Astrocyte (in vitro differentiated cells and primary cell): ENCODE measurements around the gene USP15. TPM values are rescaled to one million over a fixed set of nuclear protein-coding genes. Genes with fewer than 3 reads are reported as not detected.
"Not testable (repeated sequence)": the region's sequence is repeated elsewhere in the genome, so short reads cannot be mapped to it uniquely, and the experiment has no call there.

Experiments used
- DNase-seq: peaks from one replicate; pipeline ENCODE4 v3.0.0-alpha.2; 2010; ENCODE audit warnings: low read depth
- FAIRE-seq: peaks from 2 replicates; lab custom pipeline; 2011; peaks lifted over from hg19 to GRCh38; lab: Jason Lieb, UNC
- H2AFZ ChIP-seq: 2 replicates; pipeline ENCODE4 v1.6.0; 2012; ENCODE audit warnings: low read depth, low read length, inconsistent platforms
- H3K27ac ChIP-seq: 2 replicates; pipeline ENCODE4 v1.5.1; 2011; ENCODE audit warnings: low read depth, low read length, inconsistent platforms
- H3K27me3 ChIP-seq: 2 replicates; pipeline ENCODE4 v1.6.0; 2011; ENCODE audit warnings: low read length, inconsistent platforms; ENCODE audit not compliant: insufficient read depth
- H3K36me3 ChIP-seq: 2 replicates; pipeline ENCODE4 v1.5.1; 2011; ENCODE audit warnings: low read length, inconsistent platforms; ENCODE audit not compliant: insufficient read depth
- H3K4me1 ChIP-seq: 2 replicates; pipeline ENCODE4 v1.5.1; 2011; ENCODE audit warnings: low read length, inconsistent platforms; ENCODE audit not compliant: insufficient read depth
- H3K4me2 ChIP-seq: 2 replicates; pipeline ENCODE4 v1.6.0; 2012; ENCODE audit warnings: low read length, inconsistent platforms
- H3K4me3 ChIP-seq: 2 replicates; pipeline ENCODE4 v1.5.1; 2011; ENCODE audit warnings: low read depth, mild to moderate bottlenecking, low read length, inconsistent platforms; ENCODE audit not compliant: insufficient read depth
- H3K79me2 ChIP-seq: 2 replicates; pipeline ENCODE4 v1.6.0; 2012; ENCODE audit warnings: mild to moderate bottlenecking, low read length, inconsistent platforms; ENCODE audit not compliant: insufficient read depth
- H3K9ac ChIP-seq: 2 replicates; pipeline ENCODE4 v1.6.0; 2012; ENCODE audit warnings: mild to moderate bottlenecking, low read length, inconsistent platforms
- H3K9me3 ChIP-seq: 2 replicates; pipeline ENCODE4 v1.5.1; 2012; ENCODE audit warnings: low read depth, mild to moderate bottlenecking, low read length, inconsistent platforms; ENCODE audit not compliant: insufficient read depth
- H4K20me1 ChIP-seq: 2 replicates; pipeline ENCODE4 v1.6.0; 2012; ENCODE audit warnings: low read length, inconsistent platforms; ENCODE audit not compliant: insufficient read depth
- H3K27ac Mint-ChIP-seq: one replicate; pipeline ENCODE4 v1.8.0; 2021; ENCODE audit warnings: mild to moderate bottlenecking, mixed read lengths; ENCODE audit not compliant: unreplicated experiment
- H3K27me3 Mint-ChIP-seq: one replicate; pipeline ENCODE4 v1.8.0; 2021; ENCODE audit warnings: low read depth, mixed read lengths; ENCODE audit not compliant: unreplicated experiment
- H3K36me3 Mint-ChIP-seq: one replicate; pipeline ENCODE4 v1.8.0; 2021; ENCODE audit warnings: low read depth, mixed read lengths; ENCODE audit not compliant: unreplicated experiment
- H3K4me1 Mint-ChIP-seq: one replicate; pipeline ENCODE4 v1.8.0; 2021; ENCODE audit warnings: low read depth, mixed read lengths; ENCODE audit not compliant: unreplicated experiment
- H3K4me3 Mint-ChIP-seq: one replicate; pipeline ENCODE4 v1.8.0; 2021; ENCODE audit warnings: mild to moderate bottlenecking, moderate library complexity, mixed read lengths; ENCODE audit not compliant: unreplicated experiment
- H3K9me3 Mint-ChIP-seq: one replicate; pipeline ENCODE4 v1.8.0; 2021; ENCODE audit warnings: mild to moderate bottlenecking, mixed read lengths; ENCODE audit not compliant: unreplicated experiment
- EZH2 ChIP-seq: IDR thresholded peaks from 2 replicates; pipeline ENCODE4 v1.6.1; 2012; ENCODE audit warnings: mild to moderate bottlenecking, low read length, inconsistent platforms; ENCODE audit not compliant: insufficient read depth
- total RNA-seq: library from RNA; stranded (reverse); gene quantifications from 2 replicates; pipeline ENCODE4 v1.2.1, GENCODE V29; 2021
- TF ChIP-seq, protein P1 (sequence below): IDR thresholded peaks from 2 replicates; pipeline ENCODE4 v1.5.1; 2011; ENCODE audit warnings: low read depth, mild to moderate bottlenecking, inconsistent platforms, low read length, moderate library complexity; ENCODE audit not compliant: insufficient read depth

The USP15 gene
- total RNA-seq, 1 donor from 2014 or later: 81.9 TPM

DNA sequence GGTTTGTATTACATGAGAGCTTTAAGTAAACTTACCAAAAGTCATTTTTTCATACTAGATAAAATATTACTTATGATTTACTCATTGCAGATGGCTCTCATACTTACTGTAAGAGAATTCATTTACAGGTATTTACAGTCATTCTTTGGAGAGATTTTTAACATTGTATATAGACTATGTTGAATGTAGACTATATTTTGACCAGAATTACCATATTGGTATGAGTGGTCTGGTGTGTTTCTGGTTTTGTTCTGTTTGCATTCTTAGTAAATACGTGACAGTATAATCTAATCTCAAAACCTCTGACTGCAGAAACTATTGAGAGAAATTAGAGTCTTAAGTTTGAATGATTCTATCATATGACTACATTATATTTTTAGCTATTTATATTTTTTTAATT, 91.1 kb downstream of the USP15 start:
- H3K4me1 ChIP-seq: peaks cover 10% of the 10 kb centered on the region
- no peak overlapping the region for H3K27ac ChIP-seq
- TF ChIP-seq, protein P1, sequence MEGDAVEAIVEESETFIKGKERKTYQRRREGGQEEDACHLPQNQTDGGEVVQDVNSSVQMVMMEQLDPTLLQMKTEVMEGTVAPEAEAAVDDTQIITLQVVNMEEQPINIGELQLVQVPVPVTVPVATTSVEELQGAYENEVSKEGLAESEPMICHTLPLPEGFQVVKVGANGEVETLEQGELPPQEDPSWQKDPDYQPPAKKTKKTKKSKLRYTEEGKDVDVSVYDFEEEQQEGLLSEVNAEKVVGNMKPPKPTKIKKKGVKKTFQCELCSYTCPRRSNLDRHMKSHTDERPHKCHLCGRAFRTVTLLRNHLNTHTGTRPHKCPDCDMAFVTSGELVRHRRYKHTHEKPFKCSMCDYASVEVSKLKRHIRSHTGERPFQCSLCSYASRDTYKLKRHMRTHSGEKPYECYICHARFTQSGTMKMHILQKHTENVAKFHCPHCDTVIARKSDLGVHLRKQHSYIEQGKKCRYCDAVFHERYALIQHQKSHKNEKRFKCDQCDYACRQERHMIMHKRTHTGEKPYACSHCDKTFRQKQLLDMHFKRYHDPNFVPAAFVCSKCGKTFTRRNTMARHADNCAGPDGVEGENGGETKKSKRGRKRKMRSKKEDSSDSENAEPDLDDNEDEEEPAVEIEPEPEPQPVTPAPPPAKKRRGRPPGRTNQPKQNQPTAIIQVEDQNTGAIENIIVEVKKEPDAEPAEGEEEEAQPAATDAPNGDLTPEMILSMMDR: no peak
- no peak for TF ChIP-seq EZH2
- no peaks in the 10 kb centered on the region for H3K9me3 Mint-ChIP-seq
- no peak for DNase-seq
- no peak overlapping the region for H3K4me3 Mint-ChIP-seq
- no peak for FAIRE-seq
- H3K27ac Mint-ChIP-seq: no peak overlapping the region
- H3K36me3 ChIP-seq: peaks cover 4% of the 10 kb centered on the region
- no peak overlapping the region for H3K4me3 ChIP-seq
- H3K4me1 Mint-ChIP-seq: no peaks in the 10 kb centered on the region
- H3K4me2 ChIP-seq: no peak overlapping the region
- H4K20me1 ChIP-seq: no peaks in the 10 kb centered on the region
- no peaks in the 10 kb centered on the region for H3K27me3 Mint-ChIP-seq
- no peak overlapping the region for H3K9ac ChIP-seq
- H3K36me3 Mint-ChIP-seq: no peaks in the 10 kb centered on the region
- H2AFZ ChIP-seq: no peak overlapping the region
- H3K27me3 ChIP-seq: no peaks in the 10 kb centered on the region
- H3K79me2 ChIP-seq: no peaks in the 10 kb centered on the region
- no peaks in the 10 kb centered on the region for H3K9me3 ChIP-seq

DNA sequence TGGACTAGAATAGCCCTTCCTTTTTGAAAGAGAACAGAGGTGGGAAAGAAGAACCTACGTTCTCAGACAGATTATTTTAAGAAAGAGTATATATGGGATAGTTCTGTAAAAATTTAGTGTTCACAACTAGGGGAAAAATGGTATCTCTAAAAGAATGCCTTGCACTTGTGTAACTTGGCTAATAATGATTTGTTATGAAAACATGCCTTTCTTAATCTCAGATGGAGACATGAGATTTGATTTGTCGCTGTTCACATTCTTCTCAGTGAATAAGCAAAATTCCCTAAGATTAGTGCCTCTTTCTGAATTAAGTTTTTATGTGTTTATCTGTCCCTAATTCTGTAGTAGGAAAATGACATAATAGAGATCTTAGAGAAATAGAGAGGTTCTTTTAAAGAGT, 100.8 kb downstream of the USP15 start:
- no peaks in the 10 kb centered on the region for H3K36me3 ChIP-seq
- H3K27me3 Mint-ChIP-seq: no peaks in the 10 kb centered on the region

GRCh38 chr12:62363506-62363905, 103.3 kb downstream of the USP15 start:
- Histone ChIP-seq H3K27ac (no peak overlapping the region), H3K27me3 (no peaks in the 10 kb centered on the region), H4K20me1 (peaks cover 11% of the 10 kb centered on the region), H3K4me1 (no peaks in the 10 kb centered on the region), H2AFZ (no peak overlapping the region), H3K4me2 (no peak overlapping the region), H3K9ac (no peak overlapping the region), H3K79me2 (peaks cover 17% of the 10 kb centered on the region), H3K36me3 (no peaks in the 10 kb centered on the region), H3K9me3 (no peaks in the 10 kb centered on the region), H3K4me3 (no peak overlapping the region)
- peaks cover 17% of the 10 kb centered on the region for H3K36me3 Mint-ChIP-seq
- no peak overlapping the region for H3K4me3 Mint-ChIP-seq
- DNase-seq (no peak), FAIRE-seq (no peak)
- no peaks in the 10 kb centered on the region for H3K27me3 Mint-ChIP-seq
- H3K9me3 Mint-ChIP-seq: peaks cover 4% of the 10 kb centered on the region
- TF ChIP-seq, protein P1: no peak
- no peak for TF ChIP-seq EZH2
- no peaks in the 10 kb centered on the region for H3K4me1 Mint-ChIP-seq
- no peak overlapping the region for H3K27ac Mint-ChIP-seq

More for the DNA sequence above, 100.8 kb downstream of the USP15 start:
- Histone ChIP-seq H3K27ac (no peak overlapping the region), H3K4me1 (no peaks in the 10 kb centered on the region), H3K9me3 (no peaks in the 10 kb centered on the region), H3K9ac (no peak overlapping the region), H3K4me3 (no peak overlapping the region), H3K4me2 (no peak overlapping the region), H4K20me1 (peaks cover 8% of the 10 kb centered on the region), H3K27me3 (no peaks in the 10 kb centered on the region), H2AFZ (no peak overlapping the region), H3K79me2 (peaks cover 13% of the 10 kb centered on the region)
- TF ChIP-seq, protein P1: no peak
- DNase-seq (peak; percentile 8), FAIRE-seq (no peak)
- peaks cover 3% of the 10 kb centered on the region for H3K9me3 Mint-ChIP-seq
- no peak overlapping the region for H3K27ac Mint-ChIP-seq
- peaks cover 8% of the 10 kb centered on the region for H3K36me3 Mint-ChIP-seq
- H3K4me3 Mint-ChIP-seq: no peak overlapping the region
- H3K4me1 Mint-ChIP-seq: no peaks in the 10 kb centered on the region

- H3K4me1 ChIP-seq, H3K27ac Mint-ChIP-seq, H3K27me3 ChIP-seq, H3K36me3 ChIP-seq, H3K9me3 ChIP-seq, H3K4me2 ChIP-seq, H3K9ac ChIP-seq, H3K27ac ChIP-seq, H3K27me3 Mint-ChIP-seq, H3K4me3 Mint-ChIP-seq, H3K9me3 Mint-ChIP-seq, FAIRE-seq, H3K4me1 Mint-ChIP-seq, H3K4me3 ChIP-seq, DNase-seq, H2AFZ ChIP-seq: not testable (repeated sequence)
- peaks cover 15% of the 10 kb centered on the region for H4K20me1 ChIP-seq
- H3K36me3 Mint-ChIP-seq: peaks cover 20% of the 10 kb centered on the region
- peaks cover 22% of the 10 kb centered on the region for H3K79me2 ChIP-seq
Measured at GRCh38 chr12:62364697-62365096, 104.5 kb downstream of the USP15 start.
